ENCODE measurements around the gene CXCL14. TPM values are rescaled to one million over a fixed set of nuclear protein-coding genes. Genes with fewer than 3 reads are reported as not detected.

CXCL14 gene
- total RNA-seq, 1 donor from 2014 or later: 62.1 TPM

DNA sequence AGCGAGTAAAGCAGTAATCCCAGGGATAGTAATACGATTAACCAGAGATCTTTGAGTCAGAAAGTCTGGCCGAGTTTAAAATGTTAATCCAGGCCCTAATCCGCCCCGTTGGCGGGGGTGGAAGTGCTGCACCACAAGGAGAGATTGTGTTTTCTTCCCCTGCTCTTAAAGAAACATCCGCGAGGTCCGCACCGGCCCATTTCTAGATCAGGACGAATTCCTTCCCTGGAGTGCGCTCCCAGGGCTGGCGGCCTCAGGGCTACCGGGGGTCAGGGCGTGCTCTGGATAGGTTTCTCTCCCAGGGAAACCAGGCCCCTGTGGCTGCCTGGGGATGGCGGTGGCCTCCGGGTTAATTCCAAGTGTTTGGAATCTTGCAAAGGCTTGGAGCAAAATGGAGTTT lies 33.7 kb downstream of the CXCL14 start:
- peak overlapping the region in 1 of 2 donors; percentile 32 for H3K4me3 ChIP-seq
- H3K27ac ChIP-seq: no peak overlapping the region
- peaks cover 21% of the 10 kb centered on the region for H3K4me1 ChIP-seq
- H3K27me3 ChIP-seq: no peaks in the 10 kb centered on the region
- TF ChIP-seq POLR2AphosphoS5 (IDR thresholded peaks at IDR 0.05; ENCODE audit: insufficient read depth in 1 of 2, low read depth in 1 of 2) (no peak), POLR2A (IDR thresholded peaks at IDR 0.05) (no peak)
- TF ChIP-seq, protein P1, sequence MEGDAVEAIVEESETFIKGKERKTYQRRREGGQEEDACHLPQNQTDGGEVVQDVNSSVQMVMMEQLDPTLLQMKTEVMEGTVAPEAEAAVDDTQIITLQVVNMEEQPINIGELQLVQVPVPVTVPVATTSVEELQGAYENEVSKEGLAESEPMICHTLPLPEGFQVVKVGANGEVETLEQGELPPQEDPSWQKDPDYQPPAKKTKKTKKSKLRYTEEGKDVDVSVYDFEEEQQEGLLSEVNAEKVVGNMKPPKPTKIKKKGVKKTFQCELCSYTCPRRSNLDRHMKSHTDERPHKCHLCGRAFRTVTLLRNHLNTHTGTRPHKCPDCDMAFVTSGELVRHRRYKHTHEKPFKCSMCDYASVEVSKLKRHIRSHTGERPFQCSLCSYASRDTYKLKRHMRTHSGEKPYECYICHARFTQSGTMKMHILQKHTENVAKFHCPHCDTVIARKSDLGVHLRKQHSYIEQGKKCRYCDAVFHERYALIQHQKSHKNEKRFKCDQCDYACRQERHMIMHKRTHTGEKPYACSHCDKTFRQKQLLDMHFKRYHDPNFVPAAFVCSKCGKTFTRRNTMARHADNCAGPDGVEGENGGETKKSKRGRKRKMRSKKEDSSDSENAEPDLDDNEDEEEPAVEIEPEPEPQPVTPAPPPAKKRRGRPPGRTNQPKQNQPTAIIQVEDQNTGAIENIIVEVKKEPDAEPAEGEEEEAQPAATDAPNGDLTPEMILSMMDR (IDR thresholded peaks at IDR 0.05): no peak
- no peaks in the 10 kb centered on the region for H3K36me3 ChIP-seq
- no peaks in the 10 kb centered on the region for H3K9me3 ChIP-seq
- intact Hi-C loops (cut with DNase I): no loop called here
- DNase-seq (ENCODE audit: extremely low spot score in 2 of 2): no peak

- peaks cover 21% of the 10 kb centered on the region for H3K4me1 ChIP-seq
- no peak overlapping the region for H3K27ac ChIP-seq
- no peak for DNase-seq (ENCODE audit: extremely low spot score in 2 of 2)
- no peaks in the 10 kb centered on the region for H3K36me3 ChIP-seq
- peak overlapping the region; percentile 32 to 39 for H3K4me3 ChIP-seq
- no peaks in the 10 kb centered on the region for H3K27me3 ChIP-seq
- H3K9me3 ChIP-seq: no peaks in the 10 kb centered on the region
- intact Hi-C loops (cut with DNase I): no loop called here
- TF ChIP-seq, protein P1 (IDR thresholded peaks at IDR 0.05): no peak
- TF ChIP-seq POLR2AphosphoS5 (IDR thresholded peaks at IDR 0.05; ENCODE audit: insufficient read depth in 1 of 2, low read depth in 1 of 2): no peak
These were observed 35.1 kb downstream of the CXCL14 start for GRCh38 chr5:135543485-135544304.

- Histone ChIP-seq H3K4me1 (peaks cover 21% of the 10 kb centered on the region), H3K27ac (no peak overlapping the region), H3K36me3 (no peaks in the 10 kb centered on the region), H3K27me3 (no peaks in the 10 kb centered on the region), H3K4me3 (peak overlapping the region; percentile 32 to 39), H3K9me3 (no peaks in the 10 kb centered on the region)
- DNase-seq (ENCODE audit: extremely low spot score in 2 of 2): no peak
- intact Hi-C loops (cut with DNase I): no loop called here
- TF ChIP-seq POLR2AphosphoS5 (IDR thresholded peaks at IDR 0.05; ENCODE audit: insufficient read depth in 1 of 2, low read depth in 1 of 2) (no peak), POLR2A (IDR thresholded peaks at IDR 0.05) (no peak)
- TF ChIP-seq, protein P1 (IDR thresholded peaks at IDR 0.05): no peak
These were observed 35.7 kb downstream of the CXCL14 start for GRCh38 chr5:135543001-135543484.

- no peaks in the 10 kb centered on the region for H3K27me3 ChIP-seq
- no peaks in the 10 kb centered on the region for H3K9me3 ChIP-seq
- no peak for DNase-seq (ENCODE audit: extremely low spot score in 2 of 2)
- H3K36me3 ChIP-seq: no peaks in the 10 kb centered on the region
- H3K4me1 ChIP-seq: peaks cover 21% of the 10 kb centered on the region
- H3K27ac ChIP-seq: no peak overlapping the region
- no peak overlapping the region for H3K4me3 ChIP-seq
- TF ChIP-seq, protein P1 (IDR thresholded peaks at IDR 0.05): no peak
- TF ChIP-seq POLR2A (IDR thresholded peaks at IDR 0.05) (no peak), POLR2AphosphoS5 (IDR thresholded peaks at IDR 0.05; ENCODE audit: insufficient read depth in 1 of 2, low read depth in 1 of 2) (no peak)
- intact Hi-C loops (cut with DNase I): no loop called here
These were observed 36.8 kb downstream of the CXCL14 start for GRCh38 chr5:135541807-135542502.
